Tongue (tissue), 2 donors: ENCODE results near the gene CRTAC1. TPM values are rescaled to one million over a fixed set of nuclear protein-coding genes. Genes with fewer than 3 reads are reported as not detected.

Source experiments
- DNase-seq: peaks from one replicate; pipeline ENCODE4 v3.0.0-alpha.2; 2015
- total RNA-seq: library from RNA; depleted of rRNA; stranded (reverse); fragments of >200 nt; gene quantifications from one replicate; pipeline ENCODE4 v1.2.3, GENCODE V29; 2014

The CRTAC1 gene
- total RNA-seq, 1 donor from 2014 or later, result 2.6 TPM

- peak; percentile 27 for DNase-seq
Observed at GRCh38 chr10:97974526-97975525, 55.6 kb downstream of the CRTAC1 start.

- DNase-seq, result no peak
Observed at GRCh38 chr10:97974100-97974499, 56.3 kb downstream of the CRTAC1 start.

- DNase-seq, result no peak
Observed at GRCh38 chr10:97969538-97970079, 60.8 kb downstream of the CRTAC1 start.

- no peak for DNase-seq
Observed at GRCh38 chr10:97964748-97965147, 65.7 kb downstream of the CRTAC1 start.

GRCh38 chr10:97961945-97962344 is 68.5 kb downstream of the CRTAC1 start:
- DNase-seq, result no peak

GRCh38 chr10:97960269-97961056 is 70.0 kb downstream of the CRTAC1 start:
- DNase-seq, result no peak

- DNase-seq, result no peak
Observed at GRCh38 chr10:97949462-97949861, 81.0 kb downstream of the CRTAC1 start.

- DNase-seq, result no peak
Observed at GRCh38 chr10:97948822-97949221, 81.6 kb downstream of the CRTAC1 start.

GRCh38 chr10:97944772-97945171 is 85.6 kb downstream of the CRTAC1 start:
- no peak for DNase-seq

- DNase-seq, result no peak
Observed at GRCh38 chr10:97943294-97943693, 87.1 kb downstream of the CRTAC1 start.

- no peak for DNase-seq
Observed at GRCh38 chr10:97940534-97940933, 89.9 kb downstream of the CRTAC1 start.

GRCh38 chr10:97939446-97939990 is 90.9 kb downstream of the CRTAC1 start:
- no peak for DNase-seq

- DNase-seq, result no peak
Observed at GRCh38 chr10:97937928-97938327, 92.5 kb downstream of the CRTAC1 start.

- no peak for DNase-seq
Observed at GRCh38 chr10:97937054-97937453, 93.4 kb downstream of the CRTAC1 start.

GRCh38 chr10:97936126-97936525 is 94.3 kb downstream of the CRTAC1 start:
- no peak for DNase-seq

GRCh38 chr10:97932932-97933530 is 97.4 kb downstream of the CRTAC1 start:
- no peak for DNase-seq

GRCh38 chr10:97931041-97931440 is 99.4 kb downstream of the CRTAC1 start:
- DNase-seq, result no peak

GRCh38 chr10:97928897-97929296 is 101.5 kb downstream of the CRTAC1 start:
- no peak for DNase-seq

- DNase-seq, result no peak
Observed at GRCh38 chr10:97927622-97928021, 102.8 kb downstream of the CRTAC1 start.

GRCh38 chr10:97926055-97926454 is 104.4 kb downstream of the CRTAC1 start:
- DNase-seq, result no peak

- DNase-seq, result no peak
Observed at GRCh38 chr10:97925308-97925938, 105.0 kb downstream of the CRTAC1 start.

GRCh38 chr10:97924678-97925077 is 105.7 kb downstream of the CRTAC1 start:
- no peak for DNase-seq
